GOT3 (cell line): ENCODE measurements around the gene MEX3B.
"Not testable (repeated sequence)": the region's sequence is repeated elsewhere in the genome, so short reads cannot be mapped to it uniquely, and the experiment has no call there.

Source experiments
- DNase-seq: peaks from one replicate; lab custom pipeline; 2025; ENCODE audit warnings: mixed read lengths; lab: John Stamatoyannopoulos, UW

Gene MEX3B

DNA sequence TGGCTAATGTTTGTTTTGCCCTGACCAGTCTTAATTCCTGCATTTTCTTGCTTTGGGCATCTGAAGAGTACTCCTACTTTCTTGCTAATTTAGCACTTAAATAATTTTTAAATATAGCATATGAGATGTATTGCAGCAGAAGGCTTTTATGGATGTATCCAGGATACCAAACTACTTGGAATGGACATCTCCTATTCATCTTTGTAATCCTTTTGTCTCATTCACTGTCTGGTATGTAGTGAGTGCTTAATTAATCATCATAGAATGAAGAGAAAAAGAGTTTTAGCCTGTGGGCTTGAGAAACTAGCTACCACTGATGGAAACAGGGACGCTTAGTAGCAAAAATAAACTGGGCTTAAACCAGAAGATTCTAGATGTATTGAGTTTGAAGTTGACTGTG is 40.6 kb downstream of the MEX3B start:
- DNase-seq = no peak

DNA sequence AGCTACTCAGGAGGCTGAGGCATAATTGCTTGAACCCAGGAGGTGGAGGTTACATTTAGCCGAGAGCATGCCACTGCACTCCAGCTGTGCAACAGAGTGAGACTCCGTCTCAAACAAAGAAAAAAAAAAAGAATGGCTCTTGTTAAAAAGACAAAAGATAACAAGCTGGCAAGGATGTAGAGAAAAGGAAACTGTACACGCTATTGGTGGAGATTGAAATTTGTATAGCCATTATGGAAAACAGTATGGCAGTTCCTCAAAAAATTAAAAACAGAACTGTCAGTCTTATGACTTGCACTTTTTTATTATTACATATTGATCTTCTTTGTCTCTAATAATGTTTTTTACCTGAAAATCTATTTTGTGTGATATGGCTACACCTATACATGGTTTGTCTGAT is 41.9 kb downstream of the MEX3B start:
- no peak for DNase-seq

DNA sequence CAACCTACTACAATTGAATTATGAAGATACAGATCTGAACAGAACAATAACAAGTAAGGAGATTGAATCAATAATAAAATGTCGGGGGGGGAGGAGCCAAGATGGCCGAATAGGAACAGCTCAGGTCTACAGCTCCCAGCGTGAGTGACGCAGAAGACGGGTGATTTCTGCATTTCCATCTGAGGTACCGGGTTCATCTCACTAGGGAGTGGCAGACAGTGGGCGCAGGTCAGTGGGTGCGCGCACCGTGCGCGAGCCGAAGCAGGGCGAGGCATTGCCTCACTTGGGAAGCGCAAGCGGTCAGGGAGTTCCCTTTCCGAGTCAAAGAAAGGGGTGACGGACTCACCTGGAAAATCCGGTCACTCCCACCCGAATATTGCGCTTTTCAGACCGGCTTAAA is 50.7 kb downstream of the MEX3B start:
- not testable (repeated sequence) for DNase-seq

DNA sequence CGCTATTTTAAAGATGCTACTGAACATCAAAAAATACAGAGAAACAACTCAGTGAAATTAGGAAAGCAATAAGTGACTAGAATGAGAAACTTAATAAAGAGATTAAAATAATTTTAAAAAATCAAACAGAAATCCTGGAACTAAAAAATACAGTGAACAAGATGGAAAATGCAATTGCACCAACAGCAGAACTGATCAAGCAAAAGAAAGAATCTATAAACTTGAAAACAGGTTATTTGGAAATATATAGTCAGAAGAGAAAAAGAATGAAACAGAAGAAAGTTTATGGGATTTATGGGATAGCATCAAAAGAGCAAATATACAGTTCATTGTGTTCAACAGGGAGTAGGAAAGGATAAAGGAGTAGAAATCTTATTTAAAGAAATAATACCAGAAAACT is 53.3 kb downstream of the MEX3B start:
- no peak for DNase-seq
